ENCODE measurements around the gene TOR2A. TPM values are rescaled to one million over a fixed set of nuclear protein-coding genes. Genes with fewer than 3 reads are reported as not detected.

Gene TOR2A
- polyA plus RNA-seq, 3 donors, result 57.4 to 63.8 (median 60.0) TPM

DNA sequence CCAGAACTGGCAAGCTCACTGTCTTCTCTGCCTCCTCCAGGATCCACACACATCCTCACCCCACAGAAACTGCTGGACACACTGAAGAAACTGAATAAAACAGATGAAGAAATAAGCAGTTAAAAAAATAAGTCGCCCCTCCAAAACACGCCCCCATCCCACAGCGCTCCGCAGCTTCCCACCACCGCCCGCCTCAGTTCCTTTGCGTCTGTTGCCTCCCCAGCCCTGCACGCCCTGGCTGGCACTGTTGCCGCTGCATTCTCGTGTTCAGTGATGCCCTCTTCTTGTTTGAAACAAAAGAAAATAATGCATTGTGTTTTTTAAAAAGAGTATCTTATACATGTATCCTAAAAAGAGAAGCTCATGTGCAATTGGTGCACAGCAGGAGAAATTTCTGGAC lies 44.4 kb downstream of the TOR2A start:
- Histone ChIP-seq H2AFZ (ENCODE audit: insufficient read depth, low read depth, low read length, poor library complexity, severe bottlenecking) (no peak overlapping the region), H3K4me3 (replicated peaks in 1 of 3; ENCODE audit: low read depth in 2 of 3, low read length in 3 of 3) (no peak overlapping the region), H3K27ac (ENCODE audit: low read depth in 1 of 2, low read length in 2 of 2) (no peak overlapping the region), H3K79me2 (ENCODE audit: insufficient read depth, low read length) (no peaks in the 10 kb centered on the region), H3K36me3 (replicated peaks in 1 of 2; ENCODE audit: control insufficient read depth in 1 of 2, insufficient read depth in 2 of 2, low read length in 2 of 2) (no peaks in the 10 kb centered on the region), H3K27me3 (ENCODE audit: control insufficient read depth in 2 of 2, insufficient read depth in 2 of 2, low read length in 2 of 2) (no peaks in the 10 kb centered on the region), H3K4me2 (replicated peaks; ENCODE audit: extremely low read depth, low read length, poor library complexity, severe bottlenecking) (no peak overlapping the region), H3K9ac (ENCODE audit: insufficient read depth, low read length, poor library complexity, severe bottlenecking) (no peak overlapping the region), H3K9me3 (replicated peaks in 1 of 2; ENCODE audit: control insufficient read depth in 1 of 2, insufficient read depth in 1 of 2, low read length in 2 of 2) (no peaks in the 10 kb centered on the region), H4K20me1 (ENCODE audit: insufficient read depth, low read length) (no peaks in the 10 kb centered on the region), H3K4me1 (ENCODE audit: control insufficient read depth in 1 of 2, insufficient read depth in 2 of 2, low read length in 2 of 2) (no peaks in the 10 kb centered on the region)
- H3K4me3 Mint-ChIP-seq, result no peak overlapping the region
- H3K9me3 Mint-ChIP-seq, result peaks cover 0 to 2% (median 0%) of the 10 kb centered on the region in 7 donors
- TF ChIP-seq, protein P1, sequence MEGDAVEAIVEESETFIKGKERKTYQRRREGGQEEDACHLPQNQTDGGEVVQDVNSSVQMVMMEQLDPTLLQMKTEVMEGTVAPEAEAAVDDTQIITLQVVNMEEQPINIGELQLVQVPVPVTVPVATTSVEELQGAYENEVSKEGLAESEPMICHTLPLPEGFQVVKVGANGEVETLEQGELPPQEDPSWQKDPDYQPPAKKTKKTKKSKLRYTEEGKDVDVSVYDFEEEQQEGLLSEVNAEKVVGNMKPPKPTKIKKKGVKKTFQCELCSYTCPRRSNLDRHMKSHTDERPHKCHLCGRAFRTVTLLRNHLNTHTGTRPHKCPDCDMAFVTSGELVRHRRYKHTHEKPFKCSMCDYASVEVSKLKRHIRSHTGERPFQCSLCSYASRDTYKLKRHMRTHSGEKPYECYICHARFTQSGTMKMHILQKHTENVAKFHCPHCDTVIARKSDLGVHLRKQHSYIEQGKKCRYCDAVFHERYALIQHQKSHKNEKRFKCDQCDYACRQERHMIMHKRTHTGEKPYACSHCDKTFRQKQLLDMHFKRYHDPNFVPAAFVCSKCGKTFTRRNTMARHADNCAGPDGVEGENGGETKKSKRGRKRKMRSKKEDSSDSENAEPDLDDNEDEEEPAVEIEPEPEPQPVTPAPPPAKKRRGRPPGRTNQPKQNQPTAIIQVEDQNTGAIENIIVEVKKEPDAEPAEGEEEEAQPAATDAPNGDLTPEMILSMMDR (IDR thresholded peaks at IDR 0.05), result no peak
- no peak overlapping the region for H3K27ac Mint-ChIP-seq
- DNase-seq, result no peak
- intact Hi-C loops (cut with micrococcal nuclease), result loop anchor here in 1 of 2 donors (10.0 kb wide), 1 partner anchor 86 kb away; no protein-coding TSS in a partner anchor
- peaks cover 0 to 4% (median 2%) of the 10 kb centered on the region in 3 donors for H3K27me3 Mint-ChIP-seq (ENCODE audit: low read depth in 3 of 3)
- no CpG with 5 or more reads among the region's 10 CpGs for WGBS (ENCODE audit: insufficient coverage)
- no peaks in the 10 kb centered on the region for H3K4me1 Mint-ChIP-seq
- no peaks in the 10 kb centered on the region for H3K36me3 Mint-ChIP-seq

DNA sequence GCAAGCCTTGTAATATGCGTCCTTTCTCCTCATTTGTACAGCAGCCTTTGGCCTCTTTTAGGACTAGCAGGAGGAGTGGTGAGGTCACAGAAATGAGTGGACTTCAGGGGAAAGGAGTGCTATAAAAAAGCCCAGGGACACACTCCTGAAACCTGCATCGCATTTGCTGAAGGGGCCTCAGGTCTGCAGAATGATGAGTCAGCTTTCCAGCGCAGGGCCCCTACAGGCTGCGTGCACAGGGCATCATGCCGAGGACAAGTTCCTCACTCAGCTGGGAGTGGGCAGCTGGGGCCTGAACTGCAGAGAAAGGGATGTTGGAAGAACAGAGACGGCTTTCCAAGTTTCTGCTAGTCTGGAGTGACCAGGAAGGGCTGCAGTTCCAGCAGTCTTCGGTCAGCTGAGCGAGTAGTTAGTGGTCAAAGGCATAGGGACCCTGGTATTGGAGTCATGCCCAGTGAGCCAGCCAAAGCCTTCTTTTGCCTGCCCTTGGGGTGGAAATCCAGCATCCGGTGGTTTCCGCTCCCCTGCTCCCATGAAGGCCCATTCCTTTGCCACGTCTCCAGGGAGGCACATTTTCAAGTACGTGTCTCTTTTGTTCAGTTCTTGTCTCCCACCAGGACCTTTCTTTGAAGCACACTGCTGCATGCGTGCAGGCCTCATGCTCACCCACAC lies 45.6 kb downstream of the TOR2A start:
- intact Hi-C loops (cut with micrococcal nuclease), result no loop called here

More for the DNA sequence above, 45.6 kb downstream of the TOR2A start:
- H3K36me3 ChIP-seq (replicated peaks in 1 of 2; ENCODE audit: control insufficient read depth in 1 of 2, insufficient read depth in 2 of 2, low read length in 2 of 2), result no peaks in the 10 kb centered on the region
- H3K79me2 ChIP-seq (ENCODE audit: insufficient read depth, low read length), result no peaks in the 10 kb centered on the region
- H3K27me3 Mint-ChIP-seq (ENCODE audit: low read depth in 3 of 3), result peaks cover 0 to 6% (median 2%) of the 10 kb centered on the region in 3 donors
- TF ChIP-seq, protein P1 (IDR thresholded peaks at IDR 0.05), result no peak
- no peaks in the 10 kb centered on the region for H3K36me3 Mint-ChIP-seq
- H4K20me1 ChIP-seq (ENCODE audit: insufficient read depth, low read length), result no peaks in the 10 kb centered on the region
- no peak overlapping the region for H3K4me2 ChIP-seq (replicated peaks; ENCODE audit: extremely low read depth, low read length, poor library complexity, severe bottlenecking)
- no peaks in the 10 kb centered on the region for H3K27me3 ChIP-seq (ENCODE audit: control insufficient read depth in 2 of 2, insufficient read depth in 2 of 2, low read length in 2 of 2)
- H3K4me3 Mint-ChIP-seq, result no peak overlapping the region
- H3K27ac Mint-ChIP-seq, result peak overlapping the region in 1 of 7 donors; percentile 31
- H3K9ac ChIP-seq (ENCODE audit: insufficient read depth, low read length, poor library complexity, severe bottlenecking), result no peak overlapping the region
- H3K4me3 ChIP-seq (replicated peaks in 1 of 3; ENCODE audit: low read depth in 2 of 3, low read length in 3 of 3), result no peak overlapping the region
- no peaks in the 10 kb centered on the region for H3K4me1 ChIP-seq (ENCODE audit: control insufficient read depth in 1 of 2, insufficient read depth in 2 of 2, low read length in 2 of 2)
- no peaks in the 10 kb centered on the region for H3K4me1 Mint-ChIP-seq
- H3K27ac ChIP-seq (ENCODE audit: low read depth in 1 of 2, low read length in 2 of 2), result no peak overlapping the region
- WGBS (ENCODE audit: insufficient coverage), result 91% methylated on average over 13 of the region's 13 CpGs
- no peak overlapping the region for H2AFZ ChIP-seq (ENCODE audit: insufficient read depth, low read depth, low read length, poor library complexity, severe bottlenecking)
- H3K9me3 ChIP-seq (replicated peaks in 1 of 2; ENCODE audit: control insufficient read depth in 1 of 2, insufficient read depth in 1 of 2, low read length in 2 of 2), result no peaks in the 10 kb centered on the region
- no peak for DNase-seq
- peaks cover 0 to 2% (median 0%) of the 10 kb centered on the region in 7 donors for H3K9me3 Mint-ChIP-seq

Measured in CD14-positive monocyte (primary cell).